Islet precursor cell (in vitro differentiated cells): ENCODE data around the gene HECTD4.

Experiments used
- DNase-seq: peaks from one replicate; pipeline ENCODE4 v3.0.0-alpha.2; 2018

HECTD4 gene

DNA sequence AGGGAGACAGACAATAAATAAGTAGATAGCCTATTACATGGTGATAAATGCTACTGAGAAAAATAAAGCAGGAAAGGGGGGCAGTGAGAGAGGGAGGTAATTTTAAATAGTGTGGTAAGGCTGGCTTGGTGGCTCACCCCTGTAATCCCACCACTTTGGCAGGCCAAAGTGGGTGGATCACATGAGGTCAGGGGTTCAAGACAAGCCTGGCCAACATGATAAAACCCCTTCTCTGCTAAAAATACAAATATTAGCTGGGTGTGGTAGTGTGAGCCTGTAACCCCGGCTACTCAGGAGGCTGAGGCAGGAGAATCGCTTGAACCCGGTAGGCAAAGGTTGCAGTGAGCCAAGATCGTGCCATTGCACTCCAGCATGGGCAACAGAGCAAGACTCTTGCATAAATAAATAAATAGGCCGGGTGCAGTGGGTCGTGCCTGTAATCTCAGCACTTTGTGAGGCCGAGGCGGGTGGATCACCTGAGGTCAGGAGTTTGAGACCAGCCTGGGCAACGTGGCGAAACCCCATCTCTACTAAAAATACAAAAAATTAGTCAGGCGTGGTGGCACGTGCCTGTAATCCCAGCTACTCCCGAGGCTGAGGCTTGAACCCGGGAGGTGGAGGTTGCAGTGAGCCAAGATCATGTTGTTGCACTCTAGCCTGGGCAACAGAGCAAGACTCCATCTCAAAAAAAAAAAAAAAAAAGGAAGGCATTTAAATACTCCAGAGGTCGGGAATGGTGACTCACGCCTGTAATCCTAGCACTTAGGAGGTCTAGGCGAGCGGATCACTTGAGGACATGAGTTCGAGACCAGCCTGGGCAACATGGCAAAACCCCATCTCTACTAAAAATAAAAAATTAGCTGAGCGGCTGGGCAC, 271.2 kb downstream of the HECTD4 start:
- peak; percentile 55 for DNase-seq
